B cell (primary cell): Measurements from ENCODE around the gene NMT1. TPM values are rescaled to one million over a fixed set of nuclear protein-coding genes. Genes with fewer than 3 reads are reported as not detected.

Source experiments
- ATAC-seq: fragments of 200-7000 bp; cut with Tn5 transposase; one replicate; pipeline ENCODE4 v1.10.0; 2021; ENCODE audit warnings: low read depth, mild to moderate bottlenecking, moderate number of reproducible peaks, moderate library complexity
- CTCF ChIA-PET: fragments of 350-600 bp; sonication (Branson Sonifier 250); formaldehyde crosslinking; loops from one replicate; lab custom pipeline; 2021; ENCODE audit warnings: antibody characterized with exemption, inconsistent platforms; lab: Charles Lee
- POLR2A ChIA-PET: fragments of 350-600 bp; sonication (Branson Sonifier 250); formaldehyde crosslinking; loops from one replicate; lab custom pipeline; 2021; ENCODE audit warnings: antibody characterized with exemption; lab: Charles Lee
- DNase-seq: peaks from one replicate; pipeline ENCODE4 v3.0.0; 2013
- H2AFZ ChIP-seq: 2 replicates; pipeline ENCODE4 v1.6.1; 2012; ENCODE audit warnings: mild to moderate bottlenecking, low read depth, low read length; ENCODE audit not compliant: insufficient read depth, poor library complexity, severe bottlenecking
- H3K27ac ChIP-seq, 2 donors: 1 replicate in 1 of 2; 2 replicates in 1 of 2; pipeline ENCODE4 v1.5.1; 2012 to 2013; ENCODE audit warnings: low read length in 2 of 2, mild to moderate bottlenecking in 2 of 2, moderate library complexity in 1 of 2
- H3K27me3 ChIP-seq, 4 experiments: fragments of 200-600 bp in 1 of 4; sonication (generic) in 1 of 4; replicated peaks in 1 of 4; 1 replicate in 2 of 4; 2 replicates in 2 of 4; pipeline versions ENCODE4 v1.6.1 to v1.7.0; 2013 to 2016; ENCODE audit warnings: low read length in 3 of 4, mild to moderate bottlenecking in 2 of 4, mixed read lengths in 1 of 4, moderate library complexity in 1 of 4; ENCODE audit not compliant: insufficient read depth in 4 of 4, control insufficient read depth in 3 of 4; ENCODE audit errors: control extremely low read depth in 1 of 4
- H3K36me3 ChIP-seq, 2 experiments: replicated peaks in 1 of 2; 1 replicate in 1 of 2; 2 replicates in 1 of 2; pipeline versions ENCODE4 v1.6.1 to v1.7.1; 2013; ENCODE audit warnings: low read length in 1 of 2; ENCODE audit not compliant: insufficient read depth in 2 of 2, control insufficient read depth in 1 of 2; ENCODE audit errors: control extremely low read depth in 1 of 2, extremely low read depth in 1 of 2
- H3K4me1 ChIP-seq, 2 donors: fragments of 200-600 bp in 1 of 2; sonication (generic) in 1 of 2; 1 replicate in 1 of 2; 2 replicates in 1 of 2; pipeline versions ENCODE4 v1.5.1 to v1.6.1; 2013 to 2017; ENCODE audit warnings: low read length in 2 of 2; ENCODE audit not compliant: control insufficient read depth in 2 of 2, insufficient read depth in 2 of 2
- H3K4me2 ChIP-seq: replicated peaks from 2 replicates; pipeline ENCODE3; 2012; ENCODE audit warnings: mild to moderate bottlenecking, low read depth, low read length; ENCODE audit not compliant: poor library complexity, severe bottlenecking
- H3K4me3 ChIP-seq, 5 experiments: fragments of 200-600 bp in 1 of 5; sonication (generic) in 1 of 5; 1 replicate in 3 of 5; 2 replicates in 2 of 5; pipeline versions ENCODE4 v1.5.1 to v1.7.0; 2011 to 2016; ENCODE audit warnings: low read length in 4 of 5, mild to moderate bottlenecking in 4 of 5, low read depth in 2 of 5, control low read depth in 1 of 5, moderate library complexity in 1 of 5; ENCODE audit not compliant: insufficient read depth in 1 of 5; ENCODE audit errors: control extremely low read depth in 1 of 5, extremely low read depth in 1 of 5
- H3K79me2 ChIP-seq: fragments of 200-600 bp; sonication (generic); one replicate; pipeline ENCODE4 v1.6.0; 2016; ENCODE audit warnings: low read length; ENCODE audit not compliant: control insufficient read depth, insufficient read depth
- H3K9ac ChIP-seq: fragments of 200-600 bp; sonication (generic); 2 replicates; pipeline ENCODE4 v1.6.1; 2017; ENCODE audit warnings: mild to moderate bottlenecking, low read length, moderate library complexity
- H3K9me3 ChIP-seq, 3 donors: one replicate each; pipeline versions ENCODE4 v1.6.1 to v1.7.1; 2013; ENCODE audit warnings: low read length in 2 of 3; ENCODE audit not compliant: control insufficient read depth in 2 of 3, insufficient read depth in 1 of 3; ENCODE audit errors: control extremely low read depth in 1 of 3
- H4K20me1 ChIP-seq: 2 replicates; pipeline ENCODE4 v1.6.0; 2012; ENCODE audit warnings: mild to moderate bottlenecking, low read length; ENCODE audit not compliant: insufficient read depth, control insufficient read depth, poor library complexity, severe bottlenecking
- H3K27ac Mint-ChIP-seq: one replicate; pipeline ENCODE4 v1.8.0; 2021; ENCODE audit warnings: mixed read lengths
- H3K27me3 Mint-ChIP-seq: one replicate; pipeline ENCODE4 v1.8.0; 2021; ENCODE audit warnings: mixed read lengths
- H3K4me1 Mint-ChIP-seq: one replicate; pipeline ENCODE4 v1.8.0; 2021; ENCODE audit warnings: mixed read lengths
- H3K4me3 Mint-ChIP-seq: one replicate; pipeline ENCODE4 v1.8.0; 2021; ENCODE audit warnings: mixed read lengths
- H3K9me3 Mint-ChIP-seq: one replicate; pipeline ENCODE4 v1.8.0; 2022; ENCODE audit warnings: mixed read lengths; ENCODE audit not compliant: insufficient read depth
- EZH2 ChIP-seq: IDR thresholded peaks from 2 replicates; pipeline ENCODE4 v1.6.1; 2012; ENCODE audit warnings: borderline replicate concordance, low read depth, mild to moderate bottlenecking, moderate library complexity, low read length; ENCODE audit not compliant: insufficient read depth, poor library complexity, severe bottlenecking
- WGBS: methylation state at CpG from one replicate; pipeline ENCODE4 v1.1.5; 2013; ENCODE audit warnings: missing lambda C conversion rate; ENCODE audit not compliant: insufficient coverage; 5-methylcytosine and 5-hydroxymethylcytosine counted together
- intact Hi-C: fragments of 100-400 bp; cut with micrococcal nuclease; formaldehyde crosslinking; loops from one replicate; pipeline ENCODE4 v1.10.0; 2022
- polyA plus RNA-seq: library from polyadenylated mRNA; depleted of rRNA; stranded (reverse); fragments of >200 nt; gene quantifications from 2 replicates; pipeline ENCODE4 v1.2.3, GENCODE V29; 2012
- total RNA-seq, 2 donors: library from RNA; stranded (reverse); fragments of 120-200 nt in 1 of 2; gene quantifications; 1 replicate in 1 of 2; 2 replicates in 1 of 2; pipeline versions ENCODE4 v1.2.3 to v1.2.4, GENCODE V29; 2013 to 2022
- TF ChIP-seq, protein P1 (sequence below): fragments of 200-600 bp; IDR thresholded peaks from one replicate; pipeline ENCODE4 v1.8.0; 2022; ENCODE audit warnings: antibody characterized with exemption, mild to moderate bottlenecking

Gene NMT1
- total and polyA plus RNA-seq, 2 donors (not counting 1 experiment from before 2014, with no cell fraction given) = 30.1 to 134 TPM

DNA sequence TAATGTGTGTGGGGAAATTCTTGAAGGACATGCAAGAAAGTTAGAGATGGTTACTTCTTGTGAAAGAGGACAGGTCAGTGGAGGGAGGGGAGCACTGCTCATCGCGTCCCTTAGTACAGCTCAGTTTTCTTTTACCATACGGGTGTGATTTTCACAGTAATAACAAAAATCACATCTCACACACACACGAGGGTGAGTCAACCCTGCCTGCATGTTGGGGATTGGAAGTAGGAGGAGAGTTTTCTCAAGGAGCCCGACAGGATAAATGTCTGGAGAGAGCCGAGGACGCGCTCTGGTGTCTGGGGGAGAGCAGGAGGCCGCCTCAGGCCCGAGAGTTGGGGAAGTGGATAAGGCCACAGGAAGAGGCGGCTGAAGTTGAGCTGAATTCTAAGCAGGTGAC is 54.8 kb downstream of the NMT1 start:
- no peak overlapping the region for H2AFZ ChIP-seq
- intact Hi-C loops = no loop called here

DNA sequence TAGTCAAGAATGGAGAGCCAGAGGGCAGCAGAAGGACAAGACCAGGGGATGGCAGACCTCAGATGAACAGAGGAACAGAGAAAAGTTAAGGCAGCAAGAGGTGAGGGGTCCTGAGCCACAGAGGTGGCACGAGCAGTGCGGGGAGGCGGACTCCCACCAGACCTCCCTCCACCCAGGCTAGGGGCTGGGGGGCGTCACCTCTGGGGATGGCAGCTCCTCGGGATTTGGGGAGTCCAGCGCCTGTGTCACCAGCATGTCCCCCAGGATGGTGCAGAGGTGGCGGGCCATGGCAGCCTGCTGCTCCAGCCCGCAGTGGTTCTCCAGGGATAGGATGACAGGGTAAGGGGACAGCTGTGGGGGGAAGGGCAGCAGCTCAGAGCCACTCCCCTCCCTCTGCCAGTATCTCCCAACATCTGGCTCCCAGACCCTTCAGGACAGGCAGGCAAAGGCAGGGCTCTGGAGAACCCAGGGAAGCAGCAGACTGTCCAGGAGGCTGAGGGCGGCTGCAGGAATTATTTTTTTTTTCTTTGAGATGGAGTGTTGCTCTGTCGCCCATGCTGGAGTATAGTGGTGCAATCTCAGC is 55.4 kb downstream of the NMT1 start:
- Histone ChIP-seq H3K9me3 (no peaks in the 10 kb centered on the region), H3K27me3 (peaks cover 0 to 7% (median 0%) of the 10 kb centered on the region in 4 experiments), H3K4me3 (no peak overlapping the region), H4K20me1 (no peaks in the 10 kb centered on the region), H3K9ac (no peak overlapping the region), H2AFZ (no peak overlapping the region), H3K79me2 (no peaks in the 10 kb centered on the region), H3K27ac (no peak overlapping the region), H3K4me1 (peaks cover 8 to 11% of the 10 kb centered on the region in 2 donors), H3K36me3 (no peaks in the 10 kb centered on the region), H3K4me2 (no peak overlapping the region)
- TF ChIP-seq, protein P1, sequence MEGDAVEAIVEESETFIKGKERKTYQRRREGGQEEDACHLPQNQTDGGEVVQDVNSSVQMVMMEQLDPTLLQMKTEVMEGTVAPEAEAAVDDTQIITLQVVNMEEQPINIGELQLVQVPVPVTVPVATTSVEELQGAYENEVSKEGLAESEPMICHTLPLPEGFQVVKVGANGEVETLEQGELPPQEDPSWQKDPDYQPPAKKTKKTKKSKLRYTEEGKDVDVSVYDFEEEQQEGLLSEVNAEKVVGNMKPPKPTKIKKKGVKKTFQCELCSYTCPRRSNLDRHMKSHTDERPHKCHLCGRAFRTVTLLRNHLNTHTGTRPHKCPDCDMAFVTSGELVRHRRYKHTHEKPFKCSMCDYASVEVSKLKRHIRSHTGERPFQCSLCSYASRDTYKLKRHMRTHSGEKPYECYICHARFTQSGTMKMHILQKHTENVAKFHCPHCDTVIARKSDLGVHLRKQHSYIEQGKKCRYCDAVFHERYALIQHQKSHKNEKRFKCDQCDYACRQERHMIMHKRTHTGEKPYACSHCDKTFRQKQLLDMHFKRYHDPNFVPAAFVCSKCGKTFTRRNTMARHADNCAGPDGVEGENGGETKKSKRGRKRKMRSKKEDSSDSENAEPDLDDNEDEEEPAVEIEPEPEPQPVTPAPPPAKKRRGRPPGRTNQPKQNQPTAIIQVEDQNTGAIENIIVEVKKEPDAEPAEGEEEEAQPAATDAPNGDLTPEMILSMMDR = no peak
- TF ChIP-seq EZH2 = no peak
- Mint-ChIP-seq H3K4me3 (no peak overlapping the region), H3K27me3 (peaks cover 5% of the 10 kb centered on the region), H3K9me3 (no peaks in the 10 kb centered on the region), H3K27ac (no peak overlapping the region), H3K4me1 (peaks cover 6% of the 10 kb centered on the region)
- CTCF ChIA-PET = interaction anchor here (1.2 to 2.6 kb wide), 2 partner anchors 17 kb away, joined by 4 to 7 read pairs; no protein-coding TSS in a partner anchor
- intact Hi-C loops = no loop called here
- POLR2A ChIA-PET = no interaction called here
- DNase-seq (no peak), ATAC-seq (no peak)
- WGBS = 94% methylated on average over 5 of the region's 10 CpGs

More for the DNA sequence above, 54.8 kb downstream of the NMT1 start:
- Histone ChIP-seq H3K4me2 (no peak overlapping the region), H4K20me1 (no peaks in the 10 kb centered on the region), H3K27ac (no peak overlapping the region), H3K9ac (no peak overlapping the region), H3K36me3 (no peaks in the 10 kb centered on the region), H3K9me3 (no peaks in the 10 kb centered on the region), H3K4me3 (no peak overlapping the region), H3K27me3 (peaks cover 0 to 5% (median 0%) of the 10 kb centered on the region in 4 experiments), H3K4me1 (peaks cover 10 to 11% of the 10 kb centered on the region in 2 donors), H3K79me2 (no peaks in the 10 kb centered on the region)
- H3K27ac Mint-ChIP-seq = no peak overlapping the region
- H3K4me1 Mint-ChIP-seq = peaks cover 12% of the 10 kb centered on the region
- CTCF ChIA-PET = interaction anchor here (1.2 kb wide), 1 partner anchor 17 kb away, joined by 4 read pairs; no protein-coding TSS in a partner anchor
- no peak for TF ChIP-seq EZH2
- ATAC-seq = no peak
- no peaks in the 10 kb centered on the region for H3K9me3 Mint-ChIP-seq
- POLR2A ChIA-PET = no interaction called here
- DNase-seq = no peak
- peaks cover 5% of the 10 kb centered on the region for H3K27me3 Mint-ChIP-seq
- 67% methylated on average over 7 of the region's 11 CpGs for WGBS
- H3K4me3 Mint-ChIP-seq = no peak overlapping the region
